Loucy (cell line): ENCODE measurements around the gene SPPL3.

Experiments used
- EZH2phosphoT487 ChIP-seq: fragments of 200-600 bp; IDR thresholded peaks from 2 replicates; pipeline ENCODE4 v1.6.1; 2018; ENCODE audit warnings: antibody characterized with exemption, mild to moderate bottlenecking, moderate library complexity, borderline replicate concordance
- TF ChIP-seq, protein P1 (sequence below): fragments of 200-600 bp; sonication (generic); conservative IDR thresholded peaks from 2 replicates; pipeline ENCODE4 v1.5.1; 2014; ENCODE audit warnings: mild to moderate bottlenecking, antibody characterized with exemption, low read length

DNA sequence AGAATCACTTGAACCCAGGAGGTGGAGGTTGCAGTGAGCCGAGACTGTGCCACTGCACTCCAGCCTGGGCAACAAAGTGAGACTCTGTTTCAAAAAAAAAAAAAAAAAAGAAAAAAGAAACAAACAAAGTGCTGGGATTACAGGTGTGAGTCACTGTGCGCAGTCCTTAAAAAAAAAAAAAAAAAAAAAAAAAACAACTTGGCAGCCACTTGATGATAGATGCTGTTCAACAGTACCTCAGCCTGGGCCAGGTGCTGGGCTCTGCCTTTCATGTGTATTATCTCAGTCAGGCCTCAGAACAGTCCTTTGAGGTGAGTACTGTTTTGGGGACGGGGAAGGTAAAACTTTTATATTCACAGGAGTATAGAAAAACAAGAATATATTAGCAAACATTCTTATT lies 169.0 kb downstream of the SPPL3 start:
- TF ChIP-seq, protein P1, sequence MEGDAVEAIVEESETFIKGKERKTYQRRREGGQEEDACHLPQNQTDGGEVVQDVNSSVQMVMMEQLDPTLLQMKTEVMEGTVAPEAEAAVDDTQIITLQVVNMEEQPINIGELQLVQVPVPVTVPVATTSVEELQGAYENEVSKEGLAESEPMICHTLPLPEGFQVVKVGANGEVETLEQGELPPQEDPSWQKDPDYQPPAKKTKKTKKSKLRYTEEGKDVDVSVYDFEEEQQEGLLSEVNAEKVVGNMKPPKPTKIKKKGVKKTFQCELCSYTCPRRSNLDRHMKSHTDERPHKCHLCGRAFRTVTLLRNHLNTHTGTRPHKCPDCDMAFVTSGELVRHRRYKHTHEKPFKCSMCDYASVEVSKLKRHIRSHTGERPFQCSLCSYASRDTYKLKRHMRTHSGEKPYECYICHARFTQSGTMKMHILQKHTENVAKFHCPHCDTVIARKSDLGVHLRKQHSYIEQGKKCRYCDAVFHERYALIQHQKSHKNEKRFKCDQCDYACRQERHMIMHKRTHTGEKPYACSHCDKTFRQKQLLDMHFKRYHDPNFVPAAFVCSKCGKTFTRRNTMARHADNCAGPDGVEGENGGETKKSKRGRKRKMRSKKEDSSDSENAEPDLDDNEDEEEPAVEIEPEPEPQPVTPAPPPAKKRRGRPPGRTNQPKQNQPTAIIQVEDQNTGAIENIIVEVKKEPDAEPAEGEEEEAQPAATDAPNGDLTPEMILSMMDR = no peak
- TF ChIP-seq EZH2phosphoT487 = no peak
